Kidney (tissue), 14 donors: ENCODE results near the gene PLXNB1. TPM values are rescaled to one million over a fixed set of nuclear protein-coding genes. Genes with fewer than 3 reads are reported as not detected.
"Not testable (repeated sequence)": the region's sequence is repeated elsewhere in the genome, so short reads cannot be mapped to it uniquely, and the experiment has no call there.

ENCODE experiments used
- DNase-seq, 5 donors: peaks; one replicate each; pipeline ENCODE4 v3.0.0-alpha.2; 2013 to 2020
- FAIRE-seq: peaks from 2 replicates; lab custom pipeline; 2012; peaks lifted over from hg19 to GRCh38; lab: Jason Lieb, UNC
- H3K27ac ChIP-seq, 2 donors: one replicate each; pipeline ENCODE4 v1.7.0; 2013; ENCODE audit warnings: low read depth in 2 of 2, low read length in 2 of 2, inconsistent platforms in 1 of 2
- H3K27me3 ChIP-seq: one replicate; pipeline ENCODE4 v1.7.1; 2013; ENCODE audit warnings: low read length, inconsistent platforms; ENCODE audit not compliant: control insufficient read depth, insufficient read depth
- H3K36me3 ChIP-seq, 3 donors: one replicate each; pipeline versions ENCODE4 v1.7.0 to v1.7.1; 2013; ENCODE audit warnings: low read length in 3 of 3, control low read depth in 1 of 3, inconsistent platforms in 1 of 3; ENCODE audit not compliant: insufficient read depth in 3 of 3, control insufficient read depth in 2 of 3
- H3K4me1 ChIP-seq, 3 donors: one replicate each; pipeline versions ENCODE4 v1.7.0 to v1.7.1; 2013; ENCODE audit warnings: low read length in 3 of 3, inconsistent platforms in 1 of 3, low read depth in 1 of 3; ENCODE audit not compliant: control insufficient read depth in 2 of 3, insufficient read depth in 2 of 3
- H3K4me3 ChIP-seq, 3 donors: one replicate each; pipeline versions ENCODE4 v1.7.0 to v1.8.1; 2013; ENCODE audit warnings: low read length in 3 of 3, control low read depth in 1 of 3, inconsistent platforms in 1 of 3
- H3K9ac ChIP-seq, 3 donors: one replicate each; pipeline versions ENCODE4 v1.7.0 to v1.7.1; 2013; ENCODE audit warnings: low read length in 3 of 3, control low read depth in 1 of 3, inconsistent platforms in 1 of 3
- H3K9me3 ChIP-seq, 3 donors: one replicate each; pipeline versions ENCODE4 v1.7.0 to v1.7.1; 2013; ENCODE audit warnings: low read length in 3 of 3, control low read depth in 1 of 3, inconsistent platforms in 1 of 3; ENCODE audit not compliant: control insufficient read depth in 2 of 3, insufficient read depth in 1 of 3
- CTCF ChIP-seq: IDR thresholded peaks from 3 replicates; pipeline ENCODE4 v1.5.1; 2012; ENCODE audit warnings: mild to moderate bottlenecking, moderate library complexity, borderline replicate concordance; ENCODE audit not compliant: insufficient read depth; ENCODE audit errors: extremely low read depth
- intact Hi-C: fragments of 100-400 bp; cut with DNase I; formaldehyde crosslinking; loops from one replicate; pipeline ENCODE4 v1.11.1; 2022
- polyA plus RNA-seq: library from polyadenylated mRNA; stranded (reverse); fragments of 350-450 nt; fragmentation: Illumina TruSeq; extraction: RNeasy Lipid Tissue Mini Kit (QIAGEN cat#74804); gene quantifications from one replicate; pipeline ENCODE4 v1.2.3, GENCODE V29; 2014; ENCODE audit warnings: low read depth, low replicate concordance; ENCODE audit not compliant: insufficient read depth
- total RNA-seq: library from RNA; stranded (reverse); fragmentation: NEBNext Ultra II Directional; extraction: Animal tissue kit (Norgen Biotek cat#: 25700); gene quantifications from one replicate; pipeline ENCODE4 v1.2.1, GENCODE V29; 2021
- donor health status: control.
- donor health status: control.
- donor health status: control.
- donor health status: control.
- donor health status: control.
- donor health status: DM: yes; HTN: yes; CAD: no.
- donor health status: Normal renal cell carcinoma (clear cell type).

The PLXNB1 gene
- total and polyA plus RNA-seq, 2 donors from 2014 or later: 101 to 224 TPM

- FAIRE-seq: no peak
- DNase-seq: peak in 1 of 5 donors; percentile 32
- no peak for TF ChIP-seq CTCF
- Histone ChIP-seq H3K36me3 (peaks cover 0 to 25% (median 24%) of the 10 kb centered on the region in 3 donors), H3K9me3 (no peaks in the 10 kb centered on the region), H3K27me3 (no peaks in the 10 kb centered on the region), H3K27ac (no peak overlapping the region), H3K4me1 (peaks cover 0 to 5% (median 3%) of the 10 kb centered on the region in 3 donors), H3K9ac (no peak overlapping the region), H3K4me3 (no peak overlapping the region)
- intact Hi-C loops: loop anchor here (5.0 kb wide), 1 partner anchor 34 kb away; no protein-coding TSS in a partner anchor
These were observed 27.0 kb downstream of the PLXNB1 start for GRCh38 chr3:48402907-48403306.

- Histone ChIP-seq H3K36me3 (peaks cover 0 to 23% (median 22%) of the 10 kb centered on the region in 3 donors), H3K27me3 (no peaks in the 10 kb centered on the region), H3K9me3 (no peaks in the 10 kb centered on the region), H3K4me3 (no peak overlapping the region), H3K27ac (no peak overlapping the region), H3K9ac (no peak overlapping the region), H3K4me1 (peaks cover 0 to 5% (median 3%) of the 10 kb centered on the region in 3 donors)
- intact Hi-C loops: loop anchor here (5.0 kb wide), 1 partner anchor 35 kb away; no protein-coding TSS in a partner anchor
- no peak for TF ChIP-seq CTCF
- DNase-seq: peak in 2 of 5 donors; percentile 32 to 95
- FAIRE-seq: no peak
These were observed 27.6 kb downstream of the PLXNB1 start for GRCh38 chr3:48402281-48402732.

- DNase-seq: peak in 2 of 5 donors; percentile 19 to 53
- intact Hi-C loops: loop anchor here (5.0 kb wide), 1 partner anchor 36 kb away; no protein-coding TSS in a partner anchor
These were observed 28.4 kb downstream of the PLXNB1 start for GRCh38 chr3:48401434-48401901.

GRCh38 chr3:48400824-48401433, 29.0 kb downstream of the PLXNB1 start:
- H3K27me3 ChIP-seq: no peaks in the 10 kb centered on the region
- peaks cover 0 to 16% (median 9%) of the 10 kb centered on the region in 3 donors for H3K36me3 ChIP-seq
- intact Hi-C loops: loop anchor here (5.0 kb wide), 1 partner anchor 36 kb away; no protein-coding TSS in a partner anchor
- FAIRE-seq (peak; percentile 21), DNase-seq (peak; percentile 27 to 91 (median 64))
- H3K9me3 ChIP-seq: no peaks in the 10 kb centered on the region
- no peak overlapping the region for H3K27ac ChIP-seq
- H3K9ac ChIP-seq: no peak overlapping the region
- H3K4me1 ChIP-seq: peaks cover 0 to 5% (median 3%) of the 10 kb centered on the region in 3 donors
- H3K4me3 ChIP-seq: no peak overlapping the region
- TF ChIP-seq CTCF: peak; percentile 87

More at GRCh38 chr3:48401434-48401901, 28.4 kb downstream of the PLXNB1 start:
- not testable (repeated sequence) for FAIRE-seq, H3K27me3 ChIP-seq, H3K4me1 ChIP-seq, H3K9me3 ChIP-seq, H3K9ac ChIP-seq, H3K4me3 ChIP-seq, H3K27ac ChIP-seq
- H3K36me3 ChIP-seq: peaks cover 0 to 16% (median 14%) of the 10 kb centered on the region in 3 donors
